GM23338 (cell line): ENCODE data around the gene CSRNP3. TPM values are rescaled to one million over a fixed set of nuclear protein-coding genes. Genes with fewer than 3 reads are reported as not detected.

Source experiments
- ATAC-seq: fragments of 200-7000 bp; cut with Tn5 transposase; 3 replicates; pipeline ENCODE4 v1.9.1; 2020
- DNase-seq: peaks from one replicate; pipeline ENCODE4 v3.0.0-alpha.2; 2015; ENCODE audit warnings: low spot score
- H2AFZ ChIP-seq: fragments of 200-600 bp; sonication (generic); 2 replicates; pipeline ENCODE4 v1.8.0; 2016; ENCODE audit warnings: antibody characterized with exemption, mild to moderate bottlenecking, moderate library complexity
- H3F3A ChIP-seq: fragments of 200-600 bp; sonication (generic); replicated peaks from 2 replicates; pipeline ENCODE4 v1.8.0; 2017; ENCODE audit warnings: antibody characterized with exemption, mixed run types, low read depth
- H3K27ac ChIP-seq: fragments of 200-600 bp; sonication (generic); 2 replicates; pipeline ENCODE4 v1.6.1; 2016; ENCODE audit warnings: low read depth
- H3K27me3 ChIP-seq: fragments of 200-600 bp; sonication (generic); 2 replicates; pipeline ENCODE4 v1.8.0; 2016; ENCODE audit warnings: mild to moderate bottlenecking, mixed run types, moderate library complexity; ENCODE audit not compliant: insufficient read depth
- H3K36me3 ChIP-seq: fragments of 200-600 bp; sonication (generic); 2 replicates; pipeline ENCODE4 v1.8.0; 2016; ENCODE audit warnings: mild to moderate bottlenecking; ENCODE audit not compliant: insufficient read depth
- H3K4me1 ChIP-seq: fragments of 200-600 bp; sonication (generic); 2 replicates; pipeline ENCODE4 v1.8.0; 2016; ENCODE audit warnings: mild to moderate bottlenecking, moderate library complexity; ENCODE audit not compliant: insufficient read depth
- H3K4me2 ChIP-seq: fragments of 200-600 bp; sonication (generic); 2 replicates; pipeline ENCODE4 v1.7.1; 2017; ENCODE audit warnings: mixed run types
- H3K4me3 ChIP-seq: fragments of 200-600 bp; sonication (generic); 2 replicates; pipeline ENCODE4 v1.6.1; 2016; ENCODE audit warnings: mixed run types
- H3K79me2 ChIP-seq: fragments of 200-600 bp; sonication (generic); replicated peaks from 2 replicates; pipeline ENCODE4 v1.8.0; 2017; ENCODE audit warnings: mild to moderate bottlenecking; ENCODE audit not compliant: insufficient read depth
- H3K9me2 ChIP-seq: fragments of 200-600 bp; sonication (generic); 2 replicates; pipeline ENCODE4 v1.8.0; 2017; ENCODE audit not compliant: insufficient read depth
- H4K20me1 ChIP-seq: fragments of 200-600 bp; sonication (generic); replicated peaks from 2 replicates; pipeline ENCODE4 v1.8.0; 2017; ENCODE audit warnings: mild to moderate bottlenecking; ENCODE audit not compliant: insufficient read depth
- H3K27ac Mint-ChIP-seq: 2 replicates; pipeline ENCODE4 v1.8.0; 2020; ENCODE audit warnings: inconsistent platforms, mild to moderate bottlenecking, moderate library complexity, mixed read lengths
- H3K27me3 Mint-ChIP-seq: 3 replicates; pipeline ENCODE4 v1.8.0; 2022; ENCODE audit warnings: low read depth, mild to moderate bottlenecking, moderate library complexity, mixed read lengths, inconsistent platforms; ENCODE audit not compliant: insufficient read depth, poor library complexity
- H3K36me3 Mint-ChIP-seq: 3 replicates; pipeline ENCODE4 v1.8.0; 2021; ENCODE audit warnings: low read depth, mild to moderate bottlenecking, inconsistent platforms, moderate library complexity, mixed read lengths
- H3K4me1 Mint-ChIP-seq: 3 replicates; pipeline ENCODE4 v1.8.0; 2020; ENCODE audit warnings: mild to moderate bottlenecking, inconsistent platforms, mixed read lengths
- H3K4me3 Mint-ChIP-seq: 3 replicates; pipeline ENCODE4 v1.8.0; 2021; ENCODE audit warnings: moderate library complexity, mild to moderate bottlenecking, inconsistent platforms, mixed read lengths
- H3K9me3 Mint-ChIP-seq: 3 replicates; pipeline ENCODE4 v1.8.0; 2020; ENCODE audit warnings: moderate library complexity, mild to moderate bottlenecking, inconsistent platforms, mixed read lengths
- CREB1 ChIP-seq: fragments of 250-450 bp; sonication (Bioruptor Pico); IDR thresholded peaks from 2 replicates; pipeline ENCODE4 v1.5.0; 2020; ENCODE audit warnings: low read depth, mild to moderate bottlenecking, moderate library complexity
- EZH2 ChIP-seq: fragments of 200-600 bp; sonication (generic); IDR thresholded peaks from one replicate; pipeline ENCODE4 v1.8.0; 2017; ENCODE audit warnings: antibody characterized with exemption, mild to moderate bottlenecking, low read depth; ENCODE audit not compliant: unreplicated experiment
- EZH2phosphoT487 ChIP-seq: fragments of 200-600 bp; sonication (generic); IDR thresholded peaks from one replicate; pipeline ENCODE4 v1.8.1; 2018; ENCODE audit warnings: antibody characterized with exemption; ENCODE audit not compliant: unreplicated experiment
- JUNB ChIP-seq: IDR thresholded peaks from one replicate; pipeline ENCODE4 v1.6.1; 2016; ENCODE audit warnings: antibody characterized with exemption; ENCODE audit not compliant: unreplicated experiment
- NANOG ChIP-seq: IDR thresholded peaks from 2 replicates; pipeline ENCODE4 v1.6.1; 2016; ENCODE audit warnings: antibody characterized with exemption, borderline replicate concordance
- POLR2AphosphoS5 ChIP-seq: IDR thresholded peaks from 2 replicates; pipeline ENCODE4 v1.6.1; 2016; ENCODE audit warnings: antibody characterized with exemption, low read depth
- STAT1 ChIP-seq: IDR thresholded peaks from one replicate; pipeline ENCODE4 v1.6.1; 2016; ENCODE audit warnings: antibody characterized with exemption; ENCODE audit not compliant: unreplicated experiment
- ZNF114 ChIP-seq: fragments of 250-450 bp; sonication (Bioruptor Pico); IDR thresholded peaks from 2 replicates; pipeline ENCODE4 v1.5.0; 2020; ENCODE audit warnings: mild to moderate bottlenecking, moderate library complexity
- ZNF331 ChIP-seq: fragments of 250-450 bp; sonication (Bioruptor Pico); IDR thresholded peaks from 2 replicates; pipeline ENCODE4 v1.5.0; 2020; ENCODE audit warnings: low read depth, mild to moderate bottlenecking, moderate library complexity
- polyA plus RNA-seq: library from polyadenylated mRNA; unstranded; fragments of >200 nt; fragmentation: Nextera tagmentation; extraction: Ambion mirVana; gene quantifications from 2 replicates; pipeline ENCODE4 v1.2.1, GENCODE V29; 2016
- total RNA-seq: library from RNA; depleted of rRNA; stranded (reverse); fragments of >200 nt; shearing (Covaris generic); gene quantifications from 2 replicates; pipeline ENCODE4 v1.2.3, GENCODE V29; 2014
- TF ChIP-seq, protein P1 (sequence below), 2 experiments: fragments of 200-600 bp in 1 of 2; sonication (generic) in 1 of 2; conservative IDR thresholded peaks; 2 replicates each; pipeline versions ENCODE4 v1.5.1 to v1.6.1; 2016 to 2017; ENCODE audit warnings: antibody characterized with exemption in 2 of 2, low read depth in 2 of 2, mild to moderate bottlenecking in 2 of 2, moderate library complexity in 1 of 2
- TF ChIP-seq, protein P2 (sequence below): IDR thresholded peaks from 2 replicates; pipeline ENCODE4 v1.6.1; 2016; ENCODE audit warnings: antibody characterized with exemption
- TF ChIP-seq, protein P3 (sequence below): fragments of 250-450 bp; sonication (Bioruptor Pico); IDR thresholded peaks from 2 replicates; pipeline ENCODE4 v1.5.0; 2020; ENCODE audit warnings: mild to moderate bottlenecking, moderate library complexity
- TF ChIP-seq, protein P4 (sequence below): IDR thresholded peaks from one replicate; pipeline ENCODE4 v1.6.1; 2018; ENCODE audit warnings: antibody characterized with exemption; ENCODE audit not compliant: unreplicated experiment

The CSRNP3 gene
- total and polyA plus RNA-seq, 2 experiments from 2014 or later = 3.8 to 6.8 TPM

DNA sequence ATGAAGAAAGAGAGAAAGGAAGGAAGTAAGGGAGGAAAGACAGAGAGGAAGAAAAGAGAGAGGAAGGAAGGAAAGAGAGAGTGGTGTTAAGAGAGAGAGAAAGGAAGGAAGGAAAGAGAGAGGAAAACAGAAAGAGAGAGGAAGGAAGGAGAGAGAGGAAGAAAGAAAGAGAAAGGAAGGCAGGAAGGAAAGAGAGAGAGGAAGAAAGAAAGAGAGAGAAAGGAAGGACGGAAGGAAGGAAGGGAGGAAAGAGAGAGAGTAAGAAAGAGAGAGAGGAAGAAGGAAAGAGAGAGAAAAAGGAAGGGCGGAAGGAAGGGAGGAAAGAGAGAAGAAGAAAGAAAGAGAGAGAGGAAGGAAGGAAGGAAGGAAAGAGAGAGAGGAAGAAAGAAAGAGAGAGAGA, 197.1 kb downstream of the CSRNP3 start:
- H3K9me2 ChIP-seq = 0 out of 2 replicates have a peak, but pooled peaks cover 3% of the 10 kb centered on the region
- Mint-ChIP-seq H3K27ac (no peak overlapping the region), H3K4me1 (no peaks in the 10 kb centered on the region; the same call in 2 of the 3 replicates), H3K27me3 (no peaks in the 10 kb centered on the region), H3K9me3 (peaks cover 11% of the 10 kb centered on the region; the same call in 2 of the 3 replicates), H3K4me3 (no peak overlapping the region), H3K36me3 (peaks cover 9% of the 10 kb centered on the region)
- no peak for DNase-seq
- no peak for ATAC-seq
- TF ChIP-seq ZNF331 (CRISPR knock-in tag) (no peak), ZNF114 (CRISPR knock-in tag) (no peak), EZH2 (no peak), POLR2AphosphoS5 (no peak), NANOG (no peak), CREB1 (no peak), EZH2phosphoT487 (no peak), JUNB (no peak), STAT1 (no peak)
- TF ChIP-seq, protein P1, sequence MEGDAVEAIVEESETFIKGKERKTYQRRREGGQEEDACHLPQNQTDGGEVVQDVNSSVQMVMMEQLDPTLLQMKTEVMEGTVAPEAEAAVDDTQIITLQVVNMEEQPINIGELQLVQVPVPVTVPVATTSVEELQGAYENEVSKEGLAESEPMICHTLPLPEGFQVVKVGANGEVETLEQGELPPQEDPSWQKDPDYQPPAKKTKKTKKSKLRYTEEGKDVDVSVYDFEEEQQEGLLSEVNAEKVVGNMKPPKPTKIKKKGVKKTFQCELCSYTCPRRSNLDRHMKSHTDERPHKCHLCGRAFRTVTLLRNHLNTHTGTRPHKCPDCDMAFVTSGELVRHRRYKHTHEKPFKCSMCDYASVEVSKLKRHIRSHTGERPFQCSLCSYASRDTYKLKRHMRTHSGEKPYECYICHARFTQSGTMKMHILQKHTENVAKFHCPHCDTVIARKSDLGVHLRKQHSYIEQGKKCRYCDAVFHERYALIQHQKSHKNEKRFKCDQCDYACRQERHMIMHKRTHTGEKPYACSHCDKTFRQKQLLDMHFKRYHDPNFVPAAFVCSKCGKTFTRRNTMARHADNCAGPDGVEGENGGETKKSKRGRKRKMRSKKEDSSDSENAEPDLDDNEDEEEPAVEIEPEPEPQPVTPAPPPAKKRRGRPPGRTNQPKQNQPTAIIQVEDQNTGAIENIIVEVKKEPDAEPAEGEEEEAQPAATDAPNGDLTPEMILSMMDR (conservative IDR thresholded peaks at IDR 0.05; ENCODE audit: low read depth in 2 of 2) = no peak
- TF ChIP-seq, protein P2, sequence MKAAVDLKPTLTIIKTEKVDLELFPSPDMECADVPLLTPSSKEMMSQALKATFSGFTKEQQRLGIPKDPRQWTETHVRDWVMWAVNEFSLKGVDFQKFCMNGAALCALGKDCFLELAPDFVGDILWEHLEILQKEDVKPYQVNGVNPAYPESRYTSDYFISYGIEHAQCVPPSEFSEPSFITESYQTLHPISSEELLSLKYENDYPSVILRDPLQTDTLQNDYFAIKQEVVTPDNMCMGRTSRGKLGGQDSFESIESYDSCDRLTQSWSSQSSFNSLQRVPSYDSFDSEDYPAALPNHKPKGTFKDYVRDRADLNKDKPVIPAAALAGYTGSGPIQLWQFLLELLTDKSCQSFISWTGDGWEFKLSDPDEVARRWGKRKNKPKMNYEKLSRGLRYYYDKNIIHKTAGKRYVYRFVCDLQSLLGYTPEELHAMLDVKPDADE = no peak
- TF ChIP-seq, protein P3, sequence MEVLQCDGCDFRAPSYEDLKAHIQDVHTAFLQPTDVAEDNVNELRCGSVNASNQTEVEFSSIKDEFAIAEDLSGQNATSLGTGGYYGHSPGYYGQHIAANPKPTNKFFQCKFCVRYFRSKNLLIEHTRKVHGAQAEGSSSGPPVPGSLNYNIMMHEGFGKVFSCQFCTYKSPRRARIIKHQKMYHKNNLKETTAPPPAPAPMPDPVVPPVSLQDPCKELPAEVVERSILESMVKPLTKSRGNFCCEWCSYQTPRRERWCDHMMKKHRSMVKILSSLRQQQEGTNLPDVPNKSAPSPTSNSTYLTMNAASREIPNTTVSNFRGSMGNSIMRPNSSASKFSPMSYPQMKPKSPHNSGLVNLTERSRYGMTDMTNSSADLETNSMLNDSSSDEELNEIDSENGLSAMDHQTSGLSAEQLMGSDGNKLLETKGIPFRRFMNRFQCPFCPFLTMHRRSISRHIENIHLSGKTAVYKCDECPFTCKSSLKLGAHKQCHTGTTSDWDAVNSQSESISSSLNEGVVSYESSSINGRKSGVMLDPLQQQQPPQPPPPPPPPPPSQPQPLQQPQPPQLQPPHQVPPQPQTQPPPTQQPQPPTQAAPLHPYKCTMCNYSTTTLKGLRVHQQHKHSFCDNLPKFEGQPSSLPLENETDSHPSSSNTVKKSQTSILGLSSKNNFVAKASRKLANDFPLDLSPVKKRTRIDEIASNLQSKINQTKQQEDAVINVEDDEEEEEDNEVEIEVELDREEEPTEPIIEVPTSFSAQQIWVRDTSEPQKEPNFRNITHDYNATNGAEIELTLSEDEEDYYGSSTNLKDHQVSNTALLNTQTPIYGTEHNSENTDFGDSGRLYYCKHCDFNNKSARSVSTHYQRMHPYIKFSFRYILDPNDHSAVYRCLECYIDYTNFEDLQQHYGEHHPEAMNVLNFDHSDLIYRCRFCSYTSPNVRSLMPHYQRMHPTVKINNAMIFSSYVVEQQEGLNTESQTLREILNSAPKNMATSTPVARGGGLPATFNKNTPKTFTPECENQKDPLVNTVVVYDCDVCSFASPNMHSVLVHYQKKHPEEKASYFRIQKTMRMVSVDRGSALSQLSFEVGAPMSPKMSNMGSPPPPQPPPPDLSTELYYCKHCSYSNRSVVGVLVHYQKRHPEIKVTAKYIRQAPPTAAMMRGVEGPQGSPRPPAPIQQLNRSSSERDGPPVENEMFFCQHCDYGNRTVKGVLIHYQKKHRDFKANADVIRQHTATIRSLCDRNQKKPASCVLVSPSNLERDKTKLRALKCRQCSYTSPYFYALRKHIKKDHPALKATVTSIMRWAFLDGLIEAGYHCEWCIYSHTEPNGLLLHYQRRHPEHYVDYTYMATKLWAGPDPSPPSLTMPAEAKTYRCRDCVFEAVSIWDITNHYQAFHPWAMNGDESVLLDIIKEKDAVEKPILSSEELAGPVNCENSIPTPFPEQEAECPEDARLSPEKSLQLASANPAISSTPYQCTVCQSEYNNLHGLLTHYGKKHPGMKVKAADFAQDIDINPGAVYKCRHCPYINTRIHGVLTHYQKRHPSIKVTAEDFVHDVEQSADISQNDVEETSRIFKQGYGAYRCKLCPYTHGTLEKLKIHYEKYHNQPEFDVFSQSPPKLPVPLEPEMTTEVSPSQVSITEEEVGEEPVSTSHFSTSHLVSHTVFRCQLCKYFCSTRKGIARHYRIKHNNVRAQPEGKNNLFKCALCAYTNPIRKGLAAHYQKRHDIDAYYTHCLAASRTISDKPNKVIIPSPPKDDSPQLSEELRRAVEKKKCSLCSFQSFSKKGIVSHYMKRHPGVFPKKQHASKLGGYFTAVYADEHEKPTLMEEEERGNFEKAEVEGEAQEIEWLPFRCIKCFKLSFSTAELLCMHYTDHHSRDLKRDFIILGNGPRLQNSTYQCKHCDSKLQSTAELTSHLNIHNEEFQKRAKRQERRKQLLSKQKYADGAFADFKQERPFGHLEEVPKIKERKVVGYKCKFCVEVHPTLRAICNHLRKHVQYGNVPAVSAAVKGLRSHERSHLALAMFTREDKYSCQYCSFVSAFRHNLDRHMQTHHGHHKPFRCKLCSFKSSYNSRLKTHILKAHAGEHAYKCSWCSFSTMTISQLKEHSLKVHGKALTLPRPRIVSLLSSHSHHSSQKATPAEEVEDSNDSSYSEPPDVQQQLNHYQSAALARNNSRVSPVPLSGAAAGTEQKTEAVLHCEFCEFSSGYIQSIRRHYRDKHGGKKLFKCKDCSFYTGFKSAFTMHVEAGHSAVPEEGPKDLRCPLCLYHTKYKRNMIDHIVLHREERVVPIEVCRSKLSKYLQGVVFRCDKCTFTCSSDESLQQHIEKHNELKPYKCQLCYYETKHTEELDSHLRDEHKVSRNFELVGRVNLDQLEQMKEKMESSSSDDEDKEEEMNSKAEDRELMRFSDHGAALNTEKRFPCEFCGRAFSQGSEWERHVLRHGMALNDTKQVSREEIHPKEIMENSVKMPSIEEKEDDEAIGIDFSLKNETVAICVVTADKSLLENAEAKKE (CRISPR knock-in tag) = no peak
- TF ChIP-seq, protein P4, sequence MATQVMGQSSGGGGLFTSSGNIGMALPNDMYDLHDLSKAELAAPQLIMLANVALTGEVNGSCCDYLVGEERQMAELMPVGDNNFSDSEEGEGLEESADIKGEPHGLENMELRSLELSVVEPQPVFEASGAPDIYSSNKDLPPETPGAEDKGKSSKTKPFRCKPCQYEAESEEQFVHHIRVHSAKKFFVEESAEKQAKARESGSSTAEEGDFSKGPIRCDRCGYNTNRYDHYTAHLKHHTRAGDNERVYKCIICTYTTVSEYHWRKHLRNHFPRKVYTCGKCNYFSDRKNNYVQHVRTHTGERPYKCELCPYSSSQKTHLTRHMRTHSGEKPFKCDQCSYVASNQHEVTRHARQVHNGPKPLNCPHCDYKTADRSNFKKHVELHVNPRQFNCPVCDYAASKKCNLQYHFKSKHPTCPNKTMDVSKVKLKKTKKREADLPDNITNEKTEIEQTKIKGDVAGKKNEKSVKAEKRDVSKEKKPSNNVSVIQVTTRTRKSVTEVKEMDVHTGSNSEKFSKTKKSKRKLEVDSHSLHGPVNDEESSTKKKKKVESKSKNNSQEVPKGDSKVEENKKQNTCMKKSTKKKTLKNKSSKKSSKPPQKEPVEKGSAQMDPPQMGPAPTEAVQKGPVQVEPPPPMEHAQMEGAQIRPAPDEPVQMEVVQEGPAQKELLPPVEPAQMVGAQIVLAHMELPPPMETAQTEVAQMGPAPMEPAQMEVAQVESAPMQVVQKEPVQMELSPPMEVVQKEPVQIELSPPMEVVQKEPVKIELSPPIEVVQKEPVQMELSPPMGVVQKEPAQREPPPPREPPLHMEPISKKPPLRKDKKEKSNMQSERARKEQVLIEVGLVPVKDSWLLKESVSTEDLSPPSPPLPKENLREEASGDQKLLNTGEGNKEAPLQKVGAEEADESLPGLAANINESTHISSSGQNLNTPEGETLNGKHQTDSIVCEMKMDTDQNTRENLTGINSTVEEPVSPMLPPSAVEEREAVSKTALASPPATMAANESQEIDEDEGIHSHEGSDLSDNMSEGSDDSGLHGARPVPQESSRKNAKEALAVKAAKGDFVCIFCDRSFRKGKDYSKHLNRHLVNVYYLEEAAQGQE = no peak
- no peaks in the 10 kb centered on the region for H4K20me1 ChIP-seq
- H3K27ac ChIP-seq = no peak overlapping the region
- H3K4me2 ChIP-seq = no peak overlapping the region
- H2AFZ ChIP-seq = no peak overlapping the region
- H3K36me3 ChIP-seq = no peaks in the 10 kb centered on the region; the same call in 1 of the 2 replicates
- H3K79me2 ChIP-seq = no peaks in the 10 kb centered on the region
- no peaks in the 10 kb centered on the region for H3K4me1 ChIP-seq
- no peak overlapping the region for H3K4me3 ChIP-seq
- H3F3A ChIP-seq = no peaks in the 10 kb centered on the region
- H3K27me3 ChIP-seq = no peaks in the 10 kb centered on the region
